Measurements from ENCODE around the gene TMPRSS15. TPM values are rescaled to one million over a fixed set of nuclear protein-coding genes. Genes with fewer than 3 reads are reported as not detected.

The TMPRSS15 gene
- total RNA-seq, 4 donors from 2014 or later, result not detected

GRCh38 chr21:18411565-18411964 is 8.0 kb upstream of the TMPRSS15 start:
- in situ Hi-C loops (cut with MboI; ENCODE audit: low pct_ligation_motif_present in 1 of 4, low pct_unique_long_range_greater_than_20kb in 1 of 4, low sequenced_read_pairs in 3 of 4) (no loop called here), intact Hi-C loops (cut with DNase I; ENCODE audit: low total_unique reads) (no loop called here)
- H3K4me3 ChIP-seq, result no peak overlapping the region
- H3K4me1 ChIP-seq, result no peaks in the 10 kb centered on the region
- H3K27ac ChIP-seq, result no peak overlapping the region
- no peaks in the 10 kb centered on the region for H3K27me3 ChIP-seq
- no peak for DNase-seq
- 31 to 42% methylated on average over 4 to 5 of the region's 5 CpGs for WGBS, 2 donors (ENCODE audit: low coverage in 1 of 2)
- no peaks in the 10 kb centered on the region for H3K36me3 ChIP-seq
- TF ChIP-seq EP300 (IDR thresholded peaks at IDR 0.05; ENCODE audit: low read depth), result no peak
- TF ChIP-seq, protein P1, sequence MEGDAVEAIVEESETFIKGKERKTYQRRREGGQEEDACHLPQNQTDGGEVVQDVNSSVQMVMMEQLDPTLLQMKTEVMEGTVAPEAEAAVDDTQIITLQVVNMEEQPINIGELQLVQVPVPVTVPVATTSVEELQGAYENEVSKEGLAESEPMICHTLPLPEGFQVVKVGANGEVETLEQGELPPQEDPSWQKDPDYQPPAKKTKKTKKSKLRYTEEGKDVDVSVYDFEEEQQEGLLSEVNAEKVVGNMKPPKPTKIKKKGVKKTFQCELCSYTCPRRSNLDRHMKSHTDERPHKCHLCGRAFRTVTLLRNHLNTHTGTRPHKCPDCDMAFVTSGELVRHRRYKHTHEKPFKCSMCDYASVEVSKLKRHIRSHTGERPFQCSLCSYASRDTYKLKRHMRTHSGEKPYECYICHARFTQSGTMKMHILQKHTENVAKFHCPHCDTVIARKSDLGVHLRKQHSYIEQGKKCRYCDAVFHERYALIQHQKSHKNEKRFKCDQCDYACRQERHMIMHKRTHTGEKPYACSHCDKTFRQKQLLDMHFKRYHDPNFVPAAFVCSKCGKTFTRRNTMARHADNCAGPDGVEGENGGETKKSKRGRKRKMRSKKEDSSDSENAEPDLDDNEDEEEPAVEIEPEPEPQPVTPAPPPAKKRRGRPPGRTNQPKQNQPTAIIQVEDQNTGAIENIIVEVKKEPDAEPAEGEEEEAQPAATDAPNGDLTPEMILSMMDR (IDR thresholded peaks at IDR 0.05), result no peak
- TF ChIP-seq POLR2A (IDR thresholded peaks at IDR 0.05), result no peak
- TF ChIP-seq POLR2AphosphoS5 (IDR thresholded peaks at IDR 0.05), result no peak
- no peaks in the 10 kb centered on the region for H3K9me3 ChIP-seq

DNA sequence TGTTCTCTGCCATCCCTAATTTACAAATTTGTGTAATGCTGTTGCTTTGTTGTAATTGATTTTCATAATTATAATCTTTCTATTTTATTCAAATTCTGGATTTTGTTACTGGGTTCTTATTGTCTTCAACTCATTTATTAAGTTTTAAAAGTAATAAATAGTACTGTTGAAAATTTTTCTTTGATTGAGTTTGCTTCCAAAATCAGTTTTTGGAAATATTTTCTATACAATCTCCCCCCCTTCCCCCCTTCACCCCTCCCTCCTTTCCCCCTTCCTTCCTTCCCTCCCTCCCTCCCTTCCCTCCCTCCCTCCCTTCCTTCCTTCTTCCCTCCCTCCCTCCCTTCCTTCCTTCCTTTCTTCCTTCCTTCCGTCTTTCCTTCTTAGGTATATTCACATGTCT is 6.0 kb upstream of the TMPRSS15 start:
- intact Hi-C loops (cut with DNase I; ENCODE audit: low total_unique reads) (no loop called here), in situ Hi-C loops (cut with MboI; ENCODE audit: low pct_ligation_motif_present in 1 of 4, low pct_unique_long_range_greater_than_20kb in 1 of 4, low sequenced_read_pairs in 3 of 4) (no loop called here)
- Histone ChIP-seq H3K27me3 (no peaks in the 10 kb centered on the region), H3K27ac (no peak overlapping the region), H3K4me1 (no peaks in the 10 kb centered on the region), H3K9me3 (no peaks in the 10 kb centered on the region), H3K36me3 (no peaks in the 10 kb centered on the region), H3K4me3 (no peak overlapping the region)
- no peak for DNase-seq
- 73% methylated on average over 1 of the region's 1 CpG; no CpG with 5 or more reads in 1 of the 2 donors for WGBS, 2 donors (ENCODE audit: low coverage in 1 of 2)
- TF ChIP-seq POLR2AphosphoS5 (IDR thresholded peaks at IDR 0.05) (no peak), POLR2A (IDR thresholded peaks at IDR 0.05) (no peak), EP300 (IDR thresholded peaks at IDR 0.05; ENCODE audit: low read depth) (no peak)
- TF ChIP-seq, protein P1 (IDR thresholded peaks at IDR 0.05), result no peak

GRCh38 chr21:18398843-18399242 is 4.7 kb downstream of the TMPRSS15 start:
- WGBS, 2 donors (ENCODE audit: low coverage in 1 of 2), result 68 to 84% methylated on average over 5 of the region's 5 CpGs
- Histone ChIP-seq H3K4me3 (no peak overlapping the region), H3K27me3 (no peaks in the 10 kb centered on the region), H3K9me3 (peaks cover 0 to 5% of the 10 kb centered on the region in 2 donors), H3K27ac (no peak overlapping the region), H3K36me3 (no peaks in the 10 kb centered on the region), H3K4me1 (no peaks in the 10 kb centered on the region)
- no peak for DNase-seq
- TF ChIP-seq POLR2AphosphoS5 (IDR thresholded peaks at IDR 0.05) (no peak), POLR2A (IDR thresholded peaks at IDR 0.05) (no peak), EP300 (IDR thresholded peaks at IDR 0.05; ENCODE audit: low read depth) (no peak)
- TF ChIP-seq, protein P1 (IDR thresholded peaks at IDR 0.05), result no peak
- intact Hi-C loops (cut with DNase I; ENCODE audit: low total_unique reads), result no loop called here
- in situ Hi-C loops (cut with MboI; ENCODE audit: low pct_ligation_motif_present in 1 of 4, low pct_unique_long_range_greater_than_20kb in 1 of 4, low sequenced_read_pairs in 3 of 4), result no loop called here

- H3K27ac ChIP-seq, result no peak overlapping the region
- H3K4me3 ChIP-seq, result no peak overlapping the region
- in situ Hi-C loops (cut with MboI; ENCODE audit: low pct_ligation_motif_present in 1 of 4, low pct_unique_long_range_greater_than_20kb in 1 of 4, low sequenced_read_pairs in 3 of 4), result no loop called here
- no peaks in the 10 kb centered on the region for H3K36me3 ChIP-seq
- WGBS, 2 donors (ENCODE audit: low coverage in 1 of 2), result 6 to 19% methylated on average over 2 of the region's 2 CpGs
- H3K4me1 ChIP-seq, result no peaks in the 10 kb centered on the region
- DNase-seq, result no peak
- H3K27me3 ChIP-seq, result no peaks in the 10 kb centered on the region
- intact Hi-C loops (cut with DNase I; ENCODE audit: low total_unique reads), result no loop called here
- H3K9me3 ChIP-seq, result no peaks in the 10 kb centered on the region
- TF ChIP-seq, protein P1 (IDR thresholded peaks at IDR 0.05), result no peak
- TF ChIP-seq POLR2AphosphoS5 (IDR thresholded peaks at IDR 0.05) (no peak), POLR2A (IDR thresholded peaks at IDR 0.05) (no peak), EP300 (IDR thresholded peaks at IDR 0.05; ENCODE audit: low read depth) (no peak)
These were observed 15.6 kb downstream of the TMPRSS15 start for GRCh38 chr21:18387994-18388393.
